ENCODE results near the gene MED13.

MED13 gene

DNA sequence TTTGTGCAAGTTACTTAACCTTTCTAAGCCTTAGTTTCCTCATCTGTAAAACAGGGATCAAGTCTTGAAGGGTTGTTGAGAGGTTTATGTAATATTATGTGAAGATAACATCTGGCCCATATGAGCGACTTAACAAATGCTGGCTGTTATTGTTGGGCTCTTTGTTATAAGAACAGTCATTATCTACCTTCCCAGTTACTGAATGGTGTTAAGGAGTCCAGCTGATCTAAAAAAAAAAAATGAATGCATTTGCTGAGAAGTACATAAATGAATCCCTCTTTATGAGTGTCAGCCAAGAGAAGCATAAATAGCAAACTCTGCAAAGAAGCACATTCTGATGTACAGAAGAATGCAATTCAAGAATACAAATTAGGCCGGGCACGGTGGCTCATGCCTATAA is 24.3 kb upstream of the MED13 start:
- no peak for DNase-seq (ENCODE audit: low read depth)
- H3K4me3 ChIP-seq (ENCODE audit: low read depth, low read length): no peak overlapping the region
- TF ChIP-seq, protein P1, sequence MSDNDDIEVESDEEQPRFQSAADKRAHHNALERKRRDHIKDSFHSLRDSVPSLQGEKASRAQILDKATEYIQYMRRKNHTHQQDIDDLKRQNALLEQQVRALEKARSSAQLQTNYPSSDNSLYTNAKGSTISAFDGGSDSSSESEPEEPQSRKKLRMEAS (IDR thresholded peaks at IDR 0.05; ENCODE audit: low read depth, low read length): no peak
- TF ChIP-seq POLR2A (IDR thresholded peaks at IDR 0.05; ENCODE audit: extremely low read depth, insufficient read length) (no peak), MYC (IDR thresholded peaks at IDR 0.05; ENCODE audit: low read depth, low read length) (no peak)
- TF ChIP-seq, protein P2, sequence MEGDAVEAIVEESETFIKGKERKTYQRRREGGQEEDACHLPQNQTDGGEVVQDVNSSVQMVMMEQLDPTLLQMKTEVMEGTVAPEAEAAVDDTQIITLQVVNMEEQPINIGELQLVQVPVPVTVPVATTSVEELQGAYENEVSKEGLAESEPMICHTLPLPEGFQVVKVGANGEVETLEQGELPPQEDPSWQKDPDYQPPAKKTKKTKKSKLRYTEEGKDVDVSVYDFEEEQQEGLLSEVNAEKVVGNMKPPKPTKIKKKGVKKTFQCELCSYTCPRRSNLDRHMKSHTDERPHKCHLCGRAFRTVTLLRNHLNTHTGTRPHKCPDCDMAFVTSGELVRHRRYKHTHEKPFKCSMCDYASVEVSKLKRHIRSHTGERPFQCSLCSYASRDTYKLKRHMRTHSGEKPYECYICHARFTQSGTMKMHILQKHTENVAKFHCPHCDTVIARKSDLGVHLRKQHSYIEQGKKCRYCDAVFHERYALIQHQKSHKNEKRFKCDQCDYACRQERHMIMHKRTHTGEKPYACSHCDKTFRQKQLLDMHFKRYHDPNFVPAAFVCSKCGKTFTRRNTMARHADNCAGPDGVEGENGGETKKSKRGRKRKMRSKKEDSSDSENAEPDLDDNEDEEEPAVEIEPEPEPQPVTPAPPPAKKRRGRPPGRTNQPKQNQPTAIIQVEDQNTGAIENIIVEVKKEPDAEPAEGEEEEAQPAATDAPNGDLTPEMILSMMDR (IDR thresholded peaks at IDR 0.05; ENCODE audit: low read depth, low read length): no peak

DNA sequence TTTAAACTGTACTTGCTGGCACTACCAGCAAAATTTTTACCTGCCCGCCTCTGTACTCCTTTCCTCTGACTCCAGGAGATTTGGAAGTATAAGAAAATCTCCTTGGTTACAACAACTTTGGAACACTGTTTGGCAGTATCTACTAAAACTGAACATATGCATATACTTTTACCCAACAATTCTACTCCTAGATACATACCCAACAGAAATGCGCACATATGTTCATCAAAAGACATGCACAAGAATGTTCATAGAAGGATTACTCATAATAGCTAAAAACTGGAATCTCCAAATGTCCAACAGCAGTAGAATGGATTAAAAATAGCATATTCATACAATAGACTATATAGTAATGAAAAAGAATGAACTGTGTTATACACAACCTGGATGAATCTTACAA is 21.7 kb upstream of the MED13 start:
- no peak overlapping the region for H3K4me3 ChIP-seq (ENCODE audit: low read depth, low read length)
- TF ChIP-seq, protein P1 (IDR thresholded peaks at IDR 0.05; ENCODE audit: low read depth, low read length): no peak
- TF ChIP-seq POLR2A (IDR thresholded peaks at IDR 0.05; ENCODE audit: extremely low read depth, insufficient read length) (no peak), MYC (IDR thresholded peaks at IDR 0.05; ENCODE audit: low read depth, low read length) (no peak)

DNA sequence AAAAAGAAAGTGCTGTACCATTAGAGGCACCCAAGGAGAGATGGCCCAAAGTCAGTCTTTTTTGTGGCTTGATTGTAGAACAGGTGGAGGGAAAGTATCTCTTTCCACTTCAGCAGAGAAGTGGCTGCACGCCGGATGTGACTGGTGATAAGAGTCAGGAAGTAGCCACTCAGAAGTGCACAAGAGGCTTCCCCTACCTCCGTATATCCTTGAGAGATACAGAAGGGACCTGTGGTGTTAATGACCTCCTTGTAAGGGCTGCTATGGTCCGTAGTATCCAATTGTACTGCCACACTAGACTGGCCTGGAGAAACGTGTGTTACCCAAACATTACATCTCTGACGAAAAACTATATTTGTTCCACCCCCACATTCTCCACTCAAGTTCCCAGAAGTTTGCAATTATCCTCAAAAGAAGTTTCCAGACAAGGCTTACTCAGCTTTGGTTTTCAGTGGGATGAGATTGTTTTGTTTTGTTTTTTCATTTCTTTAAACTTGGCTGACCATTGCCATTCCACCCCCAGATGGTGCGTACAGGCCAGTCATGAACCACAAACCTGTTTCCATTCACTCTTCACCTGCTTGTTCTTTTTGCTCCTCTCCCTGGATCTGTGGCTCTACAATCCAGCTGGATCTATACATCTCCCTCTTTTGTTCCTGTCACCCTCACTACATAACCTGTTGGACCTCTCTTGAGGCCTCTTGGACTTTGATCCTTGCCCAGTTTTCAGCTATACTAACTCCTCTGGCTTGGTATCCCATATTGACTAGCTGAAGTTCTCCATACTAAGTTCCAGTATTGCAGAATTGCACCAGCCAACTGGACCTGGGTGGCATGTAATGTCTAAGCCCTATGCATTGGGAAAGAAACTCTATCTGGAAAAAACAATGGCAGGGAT is 20.7 kb upstream of the MED13 start:
- TF ChIP-seq POLR2A (IDR thresholded peaks at IDR 0.05; ENCODE audit: extremely low read depth, insufficient read length): no peak
- no peak for TF ChIP-seq MYC (IDR thresholded peaks at IDR 0.05; ENCODE audit: low read depth, low read length)
- TF ChIP-seq, protein P2 (IDR thresholded peaks at IDR 0.05; ENCODE audit: low read depth, low read length): no peak
- TF ChIP-seq, protein P1 (IDR thresholded peaks at IDR 0.05; ENCODE audit: low read depth, low read length): no peak
- H3K4me3 ChIP-seq (ENCODE audit: low read depth, low read length): no peak overlapping the region
- DNase-seq (ENCODE audit: low read depth): no peak

More for the DNA sequence above, 21.7 kb upstream of the MED13 start:
- DNase-seq (ENCODE audit: low read depth): no peak

DNA sequence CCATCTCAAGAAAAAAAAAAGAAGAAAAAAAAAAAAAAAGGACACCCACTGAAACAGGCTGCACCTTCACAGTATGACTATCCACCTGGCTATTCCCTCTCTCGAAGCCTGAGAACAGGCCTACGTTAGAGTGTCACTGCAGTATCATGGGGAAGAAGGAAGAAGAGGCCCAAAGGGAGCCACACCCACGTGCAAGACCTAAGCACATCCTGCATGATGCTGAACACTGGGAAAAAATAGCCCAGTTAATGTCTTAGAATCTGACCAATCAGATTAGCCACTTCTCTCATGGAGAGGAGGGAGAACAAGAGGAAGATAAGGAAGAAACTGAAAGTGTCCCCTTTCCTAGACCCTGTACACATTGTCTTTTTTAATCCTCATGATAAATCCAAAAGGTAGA is 19.5 kb upstream of the MED13 start:
- DNase-seq (ENCODE audit: low read depth): no peak
- no peak overlapping the region for H3K4me3 ChIP-seq (ENCODE audit: low read depth, low read length)
- TF ChIP-seq, protein P2 (IDR thresholded peaks at IDR 0.05; ENCODE audit: low read depth, low read length): no peak
- TF ChIP-seq, protein P1 (IDR thresholded peaks at IDR 0.05; ENCODE audit: low read depth, low read length): no peak
- TF ChIP-seq MYC (IDR thresholded peaks at IDR 0.05; ENCODE audit: low read depth, low read length) (no peak), POLR2A (IDR thresholded peaks at IDR 0.05; ENCODE audit: extremely low read depth, insufficient read length) (no peak)

DNA sequence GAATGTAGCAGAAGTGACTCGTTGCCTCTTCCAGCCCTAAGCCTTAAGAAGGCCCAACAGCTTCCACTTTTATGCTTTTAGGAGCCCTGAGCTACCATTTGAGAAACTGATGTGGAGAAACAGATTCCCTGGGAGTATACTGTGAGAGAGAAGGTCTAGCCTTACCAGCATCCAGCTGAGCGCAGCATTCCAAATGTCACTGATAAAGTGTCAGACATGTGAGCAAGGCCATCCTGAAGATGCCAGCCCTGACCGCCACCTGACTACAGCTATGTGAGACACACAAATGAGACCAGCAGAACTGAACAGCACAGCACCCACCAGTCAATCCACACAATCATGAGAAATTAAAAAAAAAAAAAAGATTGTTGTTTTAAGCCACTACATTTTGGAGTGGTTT is 18.6 kb upstream of the MED13 start:
- no peak for DNase-seq (ENCODE audit: low read depth)
- TF ChIP-seq, protein P2 (IDR thresholded peaks at IDR 0.05; ENCODE audit: low read depth, low read length): no peak
- no peak overlapping the region for H3K4me3 ChIP-seq (ENCODE audit: low read depth, low read length)

DNA sequence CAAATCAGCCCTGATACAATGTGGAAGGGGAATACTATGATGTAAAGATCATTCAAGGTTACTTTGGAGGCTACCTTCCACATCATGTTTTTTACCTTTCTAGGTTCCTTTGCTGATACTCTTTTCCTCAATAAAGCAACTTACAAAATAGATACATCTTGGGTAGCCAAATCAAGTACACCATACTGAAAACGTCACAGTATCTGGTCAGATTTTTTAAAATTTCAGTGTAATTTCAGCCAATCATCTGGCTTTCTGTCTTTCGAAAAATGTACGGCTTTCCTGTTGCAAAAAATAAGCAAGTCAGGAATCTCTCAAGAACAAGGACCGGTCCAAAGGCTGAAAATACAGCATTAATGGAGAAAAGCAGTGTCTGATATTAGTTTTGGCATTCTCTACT is 15.6 kb upstream of the MED13 start:
- DNase-seq (ENCODE audit: low read depth): no peak
- TF ChIP-seq, protein P2 (IDR thresholded peaks at IDR 0.05; ENCODE audit: low read depth, low read length): no peak
- TF ChIP-seq MYC (IDR thresholded peaks at IDR 0.05; ENCODE audit: low read depth, low read length) (no peak), POLR2A (IDR thresholded peaks at IDR 0.05; ENCODE audit: extremely low read depth, insufficient read length) (no peak)
- TF ChIP-seq, protein P1 (IDR thresholded peaks at IDR 0.05; ENCODE audit: low read depth, low read length): no peak
- H3K4me3 ChIP-seq (ENCODE audit: low read depth, low read length): no peak overlapping the region
